ENCODE measurements around the gene ANO4.
A peak's percentile ranks its signal among the peaks of the same experiment; 100 is the strongest.
"Not testable (repeated sequence)": the region's sequence is repeated elsewhere in the genome, so short reads cannot be mapped to it uniquely, and the experiment has no call there.

The ANO4 gene

GRCh38 chr12:100976735-100977134 lies 182.2 kb downstream of the ANO4 start:
- Histone ChIP-seq H3K4me1 (ENCODE audit: control insufficient read depth, insufficient read depth, low read length) (no peaks in the 10 kb centered on the region), H3K4me3 (ENCODE audit: insufficient read depth, low read depth, low read length) (no peak overlapping the region), H3K36me3 (ENCODE audit: control insufficient read depth, insufficient read depth, low read length) (no peaks in the 10 kb centered on the region), H3K9me3 (ENCODE audit: control insufficient read depth, low read length) (no peaks in the 10 kb centered on the region), H3K27me3 (ENCODE audit: control insufficient read depth, insufficient read depth, low read length, poor library complexity, severe bottlenecking) (no peaks in the 10 kb centered on the region), H3K27ac (ENCODE audit: insufficient read depth, low read depth, low read length, poor library complexity, severe bottlenecking) (no peak overlapping the region)
- 90% methylated on average over 1 of the region's 1 CpG for WGBS, 2 experiments

GRCh38 chr12:100980856-100981255 lies 186.3 kb downstream of the ANO4 start:
- Histone ChIP-seq H3K36me3 (ENCODE audit: control insufficient read depth, insufficient read depth, low read length) (no peaks in the 10 kb centered on the region), H3K9me3 (ENCODE audit: control insufficient read depth, low read length) (no peaks in the 10 kb centered on the region), H3K27me3 (ENCODE audit: control insufficient read depth, insufficient read depth, low read length, poor library complexity, severe bottlenecking) (no peaks in the 10 kb centered on the region), H3K27ac (ENCODE audit: insufficient read depth, low read depth, low read length, poor library complexity, severe bottlenecking) (no peak overlapping the region), H3K4me1 (ENCODE audit: control insufficient read depth, insufficient read depth, low read length) (no peaks in the 10 kb centered on the region), H3K4me3 (ENCODE audit: insufficient read depth, low read depth, low read length) (no peak overlapping the region)
- WGBS, 2 experiments, result 91 to 100% methylated on average over 1 of the region's 1 CpG

- WGBS, 2 experiments, result 89 to 92% methylated on average over 2 of the region's 2 CpGs
- no peak overlapping the region for H3K27ac ChIP-seq (ENCODE audit: insufficient read depth, low read depth, low read length, poor library complexity, severe bottlenecking)
- no peak overlapping the region for H3K4me3 ChIP-seq (ENCODE audit: insufficient read depth, low read depth, low read length)
- H3K4me1 ChIP-seq (ENCODE audit: control insufficient read depth, insufficient read depth, low read length), result peaks cover 17% of the 10 kb centered on the region
- no peaks in the 10 kb centered on the region for H3K27me3 ChIP-seq (ENCODE audit: control insufficient read depth, insufficient read depth, low read length, poor library complexity, severe bottlenecking)
- H3K36me3 ChIP-seq (ENCODE audit: control insufficient read depth, insufficient read depth, low read length), result no peaks in the 10 kb centered on the region
- H3K9me3 ChIP-seq (ENCODE audit: control insufficient read depth, low read length), result no peaks in the 10 kb centered on the region
Observed at GRCh38 chr12:100982511-100983183, 188.1 kb downstream of the ANO4 start.

- Histone ChIP-seq H3K27me3 (ENCODE audit: control insufficient read depth, insufficient read depth, low read length, poor library complexity, severe bottlenecking) (no peaks in the 10 kb centered on the region), H3K27ac (ENCODE audit: insufficient read depth, low read depth, low read length, poor library complexity, severe bottlenecking) (no peak overlapping the region), H3K36me3 (ENCODE audit: control insufficient read depth, insufficient read depth, low read length) (no peaks in the 10 kb centered on the region), H3K9me3 (ENCODE audit: control insufficient read depth, low read length) (no peaks in the 10 kb centered on the region), H3K4me1 (ENCODE audit: control insufficient read depth, insufficient read depth, low read length) (peaks cover 24% of the 10 kb centered on the region), H3K4me3 (ENCODE audit: insufficient read depth, low read depth, low read length) (no peak overlapping the region)
- WGBS, 2 experiments, result 92 to 98% methylated on average over 1 of the region's 1 CpG
Observed at GRCh38 chr12:100984796-100985195, 190.2 kb downstream of the ANO4 start.

- H3K27ac ChIP-seq (ENCODE audit: insufficient read depth, low read depth, low read length, poor library complexity, severe bottlenecking), result no peak overlapping the region
- no peaks in the 10 kb centered on the region for H3K27me3 ChIP-seq (ENCODE audit: control insufficient read depth, insufficient read depth, low read length, poor library complexity, severe bottlenecking)
- no peak overlapping the region for H3K4me3 ChIP-seq (ENCODE audit: insufficient read depth, low read depth, low read length)
Observed at GRCh38 chr12:100986595-100987547, 192.3 kb downstream of the ANO4 start.

GRCh38 chr12:100987552-100988521 lies 193.3 kb downstream of the ANO4 start:
- Histone ChIP-seq H3K4me3 (ENCODE audit: insufficient read depth, low read depth, low read length) (no peak overlapping the region), H3K36me3 (ENCODE audit: control insufficient read depth, insufficient read depth, low read length) (no peaks in the 10 kb centered on the region), H3K4me1 (ENCODE audit: control insufficient read depth, insufficient read depth, low read length) (peaks cover 24% of the 10 kb centered on the region), H3K27ac (ENCODE audit: insufficient read depth, low read depth, low read length, poor library complexity, severe bottlenecking) (peak overlapping the region; percentile 53), H3K9me3 (ENCODE audit: control insufficient read depth, low read length) (no peaks in the 10 kb centered on the region), H3K27me3 (ENCODE audit: control insufficient read depth, insufficient read depth, low read length, poor library complexity, severe bottlenecking) (no peaks in the 10 kb centered on the region)
- 33 to 34% methylated on average over 5 of the region's 5 CpGs for WGBS, 2 experiments

More at GRCh38 chr12:100986595-100987547, 192.3 kb downstream of the ANO4 start:
- H3K9me3 ChIP-seq (ENCODE audit: control insufficient read depth, low read length), result no peaks in the 10 kb centered on the region
- WGBS, 2 experiments, result 53 to 54% methylated on average over 8 of the region's 8 CpGs
- no peaks in the 10 kb centered on the region for H3K36me3 ChIP-seq (ENCODE audit: control insufficient read depth, insufficient read depth, low read length)
- H3K4me1 ChIP-seq (ENCODE audit: control insufficient read depth, insufficient read depth, low read length), result peaks cover 24% of the 10 kb centered on the region

- not testable (repeated sequence) for H3K27ac ChIP-seq (ENCODE audit: insufficient read depth, low read depth, low read length, poor library complexity, severe bottlenecking); H3K27me3 ChIP-seq (ENCODE audit: control insufficient read depth, insufficient read depth, low read length, poor library complexity, severe bottlenecking); H3K4me3 ChIP-seq (ENCODE audit: insufficient read depth, low read depth, low read length); H3K9me3 ChIP-seq (ENCODE audit: control insufficient read depth, low read length); H3K36me3 ChIP-seq (ENCODE audit: control insufficient read depth, insufficient read depth, low read length)
- peaks cover 26% of the 10 kb centered on the region for H3K4me1 ChIP-seq (ENCODE audit: control insufficient read depth, insufficient read depth, low read length)
Observed at GRCh38 chr12:100989509-100989908, 194.9 kb downstream of the ANO4 start.

- no peaks in the 10 kb centered on the region for H3K36me3 ChIP-seq (ENCODE audit: control insufficient read depth, insufficient read depth, low read length)
- H3K27ac ChIP-seq (ENCODE audit: insufficient read depth, low read depth, low read length, poor library complexity, severe bottlenecking), result no peak overlapping the region
- H3K9me3 ChIP-seq (ENCODE audit: control insufficient read depth, low read length), result no peaks in the 10 kb centered on the region
- no peaks in the 10 kb centered on the region for H3K27me3 ChIP-seq (ENCODE audit: control insufficient read depth, insufficient read depth, low read length, poor library complexity, severe bottlenecking)
- peaks cover 29% of the 10 kb centered on the region for H3K4me1 ChIP-seq (ENCODE audit: control insufficient read depth, insufficient read depth, low read length)
- WGBS, 2 experiments, result 90 to 94% methylated on average over 2 of the region's 2 CpGs
- H3K4me3 ChIP-seq (ENCODE audit: insufficient read depth, low read depth, low read length), result no peak overlapping the region
Observed at GRCh38 chr12:100991102-100991501, 196.5 kb downstream of the ANO4 start.

GRCh38 chr12:100992194-100992593 lies 197.6 kb downstream of the ANO4 start:
- Histone ChIP-seq H3K27me3 (ENCODE audit: control insufficient read depth, insufficient read depth, low read length, poor library complexity, severe bottlenecking) (no peaks in the 10 kb centered on the region), H3K4me3 (ENCODE audit: insufficient read depth, low read depth, low read length) (no peak overlapping the region), H3K9me3 (ENCODE audit: control insufficient read depth, low read length) (no peaks in the 10 kb centered on the region), H3K27ac (ENCODE audit: insufficient read depth, low read depth, low read length, poor library complexity, severe bottlenecking) (no peak overlapping the region), H3K4me1 (ENCODE audit: control insufficient read depth, insufficient read depth, low read length) (peaks cover 19% of the 10 kb centered on the region), H3K36me3 (ENCODE audit: control insufficient read depth, insufficient read depth, low read length) (no peaks in the 10 kb centered on the region)
- 89 to 97% methylated on average over 1 of the region's 1 CpG for WGBS, 2 experiments

Data from ectodermal cell (in vitro differentiated cells).